Left colon (tissue), 2 donors: ENCODE measurements around the gene NBPF11. TPM values are rescaled to one million over a fixed set of nuclear protein-coding genes. Genes with fewer than 3 reads are reported as not detected.
"Not testable (repeated sequence)": the region's sequence is repeated elsewhere in the genome, so short reads cannot be mapped to it uniquely, and the experiment has no call there.

Experiments used
- ATAC-seq: fragments of 200-7000 bp; cut with Tn5 transposase; one replicate; pipeline ENCODE4 v1.9.1; 2020; ENCODE audit warnings: mild to moderate bottlenecking, moderate library complexity
- DNase-seq, 2 donors: peaks; one replicate each; pipeline ENCODE4 v3.0.0-alpha.2; 2020
- intact Hi-C, 2 donors: fragments of 100-400 bp; cut with DNase I in 1 of 2; cut with micrococcal nuclease in 1 of 2; formaldehyde crosslinking; loops; one replicate each; pipeline versions ENCODE4 v1.11.2 to v1.14.0; 2022; cut with DNase I, micrococcal nuclease
- total RNA-seq, 2 donors: library from RNA; stranded (reverse); fragmentation: NEBNext Ultra II Directional; extraction: Animal tissue kit (Norgen Biotek cat#: 25700); gene quantifications; one replicate each; pipeline ENCODE4 v1.2.1, GENCODE V29; 2021
- donor health status: DM: no; HTN: no; CAD: no.
- donor health status: DM: yes; HTN: yes; CAD: no.

NBPF11 gene
- total RNA-seq, 2 donors from 2014 or later = 8.7 to 10.1 TPM

DNA sequence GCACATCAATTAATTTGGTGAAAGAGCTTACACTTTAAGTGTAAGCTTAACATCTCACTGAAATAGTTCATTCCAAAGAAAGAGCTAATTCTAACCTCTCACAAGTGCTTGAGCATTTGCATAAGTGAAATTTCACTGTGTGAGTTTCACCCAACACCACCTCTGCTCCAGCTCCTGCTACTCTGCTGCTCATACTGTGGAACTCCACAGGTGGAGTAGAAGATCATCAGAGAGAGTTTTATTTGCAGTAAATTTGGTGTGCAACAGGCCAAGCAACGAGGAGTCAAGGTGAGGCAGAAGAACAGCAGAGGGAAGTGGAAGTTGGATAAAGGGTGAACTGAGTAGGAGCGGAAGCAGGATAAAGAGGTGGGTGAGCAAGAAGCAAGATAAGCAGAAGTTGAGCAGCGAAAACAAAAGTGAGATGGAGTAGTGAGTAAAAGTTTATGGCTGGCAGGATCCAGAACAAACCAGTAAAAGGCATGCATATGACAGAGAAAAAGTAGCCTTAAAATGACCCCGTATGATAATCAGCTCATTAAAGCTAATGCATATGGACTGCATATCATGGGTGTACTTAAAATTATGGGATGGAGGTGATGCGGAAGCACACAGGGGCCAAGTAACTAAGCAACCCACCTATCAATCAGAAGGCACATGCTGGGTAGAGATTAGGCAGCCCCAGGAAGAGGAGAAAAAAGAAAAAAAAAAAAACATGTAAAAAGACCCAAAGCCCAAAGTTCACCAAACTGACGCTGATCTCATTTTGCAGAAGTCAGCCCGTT is 3.6 kb upstream of the NBPF11 start:
- intact Hi-C loops, DNase-seq: not testable (repeated sequence)
- peak; percentile 27 for ATAC-seq

DNA sequence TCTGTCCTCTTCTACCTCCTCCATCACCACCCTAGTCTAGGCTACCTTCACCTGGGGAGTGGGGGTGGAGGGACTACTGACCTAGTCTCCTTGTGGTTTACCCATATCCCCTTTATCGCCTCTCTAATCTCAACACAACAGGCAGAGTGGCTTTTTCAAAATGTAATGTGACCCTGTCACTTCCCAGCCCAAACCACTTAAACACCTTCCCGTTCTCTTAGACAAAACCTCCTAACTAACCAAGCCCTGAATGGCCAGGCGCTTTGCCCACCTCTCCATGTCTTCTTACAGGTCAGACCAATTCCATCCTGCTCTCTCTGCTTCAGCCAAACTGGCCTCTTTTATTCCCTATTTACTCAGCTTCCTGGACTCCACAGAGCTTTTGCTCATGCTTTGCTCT is 714 bp upstream of the NBPF11 start:
- DNase-seq, ATAC-seq, intact Hi-C loops: not testable (repeated sequence)

DNA sequence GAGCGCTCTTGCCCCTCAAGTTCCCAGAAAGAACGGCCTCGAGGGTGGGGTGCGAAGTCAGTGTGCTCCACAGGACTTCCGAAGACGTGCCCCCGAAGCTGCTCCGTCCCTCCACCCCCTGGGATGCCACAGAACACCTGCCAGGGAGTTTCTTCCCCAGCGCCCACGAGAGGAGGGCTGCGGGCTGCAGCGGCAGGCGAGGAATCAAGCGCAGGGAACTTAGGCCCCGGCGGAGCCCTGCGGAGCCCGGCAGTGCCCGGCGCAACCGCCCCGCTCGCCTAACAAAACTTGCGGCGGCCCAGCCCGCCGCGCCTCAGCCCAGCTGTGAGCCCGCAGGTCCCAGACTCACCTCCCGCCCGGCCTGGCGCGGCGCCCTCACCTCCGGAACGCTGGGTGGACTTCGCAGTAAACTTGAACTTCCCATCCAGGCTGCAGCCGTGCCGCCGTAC is 686 bp downstream of the NBPF11 start:
- intact Hi-C loops = not testable (repeated sequence)

DNA sequence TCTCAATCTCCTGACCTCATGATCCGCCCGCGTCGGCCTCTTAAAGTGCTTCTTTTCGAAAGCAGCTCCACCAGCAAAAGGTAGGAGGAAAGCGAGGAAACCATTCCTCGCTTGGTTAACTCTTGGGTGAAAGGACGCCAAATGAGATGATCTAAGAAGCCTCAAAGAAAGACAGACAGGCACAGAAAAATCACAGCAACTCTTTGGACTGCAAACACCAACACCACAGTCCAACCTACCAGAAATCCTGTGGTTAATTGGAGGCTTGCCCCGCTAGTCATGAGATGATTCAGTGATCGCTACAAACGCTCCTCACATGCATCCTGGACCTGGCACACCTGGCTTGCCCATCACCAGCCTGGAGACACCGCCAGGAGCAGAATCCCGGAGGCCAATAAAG is 1.1 kb downstream of the NBPF11 start:
- DNase-seq, intact Hi-C loops: not testable (repeated sequence)
- ATAC-seq = peak; percentile 15

More for the DNA sequence above, 686 bp downstream of the NBPF11 start:
- ATAC-seq (peak; percentile 74), DNase-seq (peak; percentile 46 to 72)

DNA sequence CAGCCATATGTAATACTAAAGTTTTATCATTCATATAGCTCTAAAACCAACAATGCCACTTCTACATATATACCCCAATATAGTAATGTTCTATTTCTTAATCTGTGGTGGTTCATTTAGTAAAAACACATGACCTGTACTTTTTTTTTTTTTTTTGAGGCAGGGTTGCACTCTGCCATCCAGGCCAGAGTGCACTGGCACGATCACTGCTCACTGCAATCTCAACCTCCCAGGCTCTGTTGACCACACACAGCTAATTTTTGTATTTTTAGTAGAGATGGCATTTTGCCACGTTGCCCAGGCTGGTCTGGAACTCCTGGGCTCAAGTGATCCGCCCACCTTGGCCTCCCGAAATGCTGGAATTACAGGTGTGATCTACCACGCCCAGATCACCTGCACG is 2.1 kb downstream of the NBPF11 start:
- ATAC-seq, DNase-seq, intact Hi-C loops: not testable (repeated sequence)

DNA sequence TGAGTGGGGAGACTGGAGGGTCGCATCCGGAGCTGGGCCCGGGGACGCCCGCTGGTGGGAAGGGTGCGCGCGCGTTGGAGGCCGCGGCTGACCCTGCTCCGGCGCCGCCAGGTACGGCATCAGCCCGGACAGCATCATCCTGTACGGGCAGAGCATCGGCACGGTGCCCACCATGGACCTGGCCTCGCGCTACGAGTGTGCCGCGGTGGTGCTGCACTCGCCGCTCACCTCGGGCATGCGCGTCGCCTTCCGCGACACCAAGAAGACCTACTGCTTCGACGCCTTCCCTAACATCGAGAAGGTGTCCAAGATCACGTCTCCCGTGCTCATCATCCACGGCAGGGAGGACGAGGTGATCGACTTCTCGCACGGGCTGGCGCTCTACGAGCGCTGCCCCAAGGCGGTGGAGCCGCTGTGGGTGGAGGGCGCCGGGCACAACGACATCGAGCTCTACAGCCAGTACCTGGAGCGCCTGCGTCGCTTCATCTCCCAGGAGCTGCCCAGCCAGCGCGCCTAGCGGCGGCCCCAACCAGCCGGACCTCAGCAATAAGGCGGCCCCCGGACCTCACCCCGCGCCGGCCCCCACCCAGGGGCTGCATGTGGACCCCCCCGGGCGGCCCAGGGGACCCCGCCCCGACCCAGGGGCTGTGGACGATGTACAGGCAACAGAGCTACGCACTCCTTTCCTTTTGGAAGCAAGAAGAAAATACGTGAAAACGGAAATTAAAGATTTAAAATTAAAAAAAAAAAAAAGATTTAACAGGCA is 2.8 kb downstream of the NBPF11 start:
- DNase-seq, ATAC-seq, intact Hi-C loops: not testable (repeated sequence)

DNA sequence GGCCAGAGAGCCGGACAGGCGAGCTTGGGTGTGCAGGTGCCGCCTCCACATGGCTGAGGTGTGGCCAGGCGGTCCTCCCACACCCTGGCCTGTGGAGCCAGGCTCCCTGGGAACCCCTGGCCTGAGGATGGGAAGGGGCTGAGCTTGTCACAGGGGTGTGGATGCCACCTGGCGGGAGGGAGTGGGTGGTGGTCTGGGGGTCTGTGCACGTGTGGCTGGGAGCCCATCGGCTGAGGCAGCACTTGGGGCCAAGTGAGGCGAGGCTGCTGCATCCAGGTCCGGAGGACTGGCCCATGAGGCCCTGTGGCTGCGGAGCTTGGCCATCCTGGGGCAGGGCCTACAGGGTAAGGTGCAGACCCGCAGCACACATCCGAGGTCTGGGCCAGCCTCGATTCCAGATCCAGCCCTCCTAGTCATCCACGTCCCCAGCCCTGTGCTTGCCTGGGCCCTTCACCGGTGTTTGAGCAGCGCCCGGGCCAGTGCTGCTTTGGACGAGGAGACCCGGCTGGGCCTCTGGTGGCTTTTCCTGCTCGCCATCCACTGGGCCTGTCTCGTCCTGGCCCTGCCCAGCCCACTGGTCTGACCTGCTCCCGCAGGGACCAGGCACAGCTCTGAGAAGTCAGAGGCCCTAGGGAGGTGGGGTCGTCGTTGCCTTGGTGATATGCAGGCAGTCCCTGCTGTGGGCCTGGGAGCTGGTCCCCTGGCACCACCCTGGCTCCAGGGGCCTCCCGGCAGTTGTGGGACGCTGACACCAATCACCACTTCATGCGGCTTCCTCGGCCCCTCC is 4.8 kb downstream of the NBPF11 start:
- ATAC-seq, intact Hi-C loops, DNase-seq: not testable (repeated sequence)

DNA sequence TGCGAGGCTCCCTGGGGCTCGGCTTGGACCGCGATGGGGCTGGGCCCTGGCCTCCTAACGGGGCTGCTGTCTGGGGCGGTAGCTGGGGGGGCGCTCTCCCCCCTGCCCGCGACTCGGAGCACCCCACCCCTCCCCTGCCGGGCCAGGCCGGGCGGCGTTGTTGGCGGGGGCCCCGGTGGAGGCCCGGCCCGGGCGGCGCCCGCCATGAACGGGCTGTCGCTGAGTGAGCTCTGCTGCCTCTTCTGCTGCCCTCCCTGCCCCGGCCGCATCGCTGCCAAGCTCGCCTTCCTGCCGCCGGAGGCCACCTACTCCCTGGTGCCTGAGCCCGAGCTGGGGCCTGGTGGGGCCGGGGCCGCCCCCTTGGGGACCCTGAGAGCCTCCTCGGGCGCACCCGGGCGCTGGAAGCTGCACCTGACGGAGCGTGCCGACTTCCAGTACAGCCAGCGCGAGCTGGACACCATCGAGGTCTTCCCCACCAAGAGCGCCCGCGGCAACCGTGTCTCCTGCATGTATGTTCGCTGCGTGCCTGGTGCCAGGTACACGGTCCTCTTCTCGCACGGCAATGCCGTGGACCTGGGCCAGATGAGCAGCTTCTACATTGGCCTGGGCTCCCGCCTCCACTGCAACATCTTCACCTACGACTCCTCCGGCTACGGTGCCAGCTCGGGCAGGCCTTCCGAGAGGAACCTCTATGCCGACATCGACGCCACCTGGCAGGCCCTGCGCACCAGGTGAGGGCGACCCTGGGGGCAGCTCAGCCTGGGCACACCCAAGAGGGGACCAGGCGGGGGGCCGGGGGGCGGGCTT is 5.7 kb downstream of the NBPF11 start:
- DNase-seq, ATAC-seq, intact Hi-C loops: not testable (repeated sequence)

DNA sequence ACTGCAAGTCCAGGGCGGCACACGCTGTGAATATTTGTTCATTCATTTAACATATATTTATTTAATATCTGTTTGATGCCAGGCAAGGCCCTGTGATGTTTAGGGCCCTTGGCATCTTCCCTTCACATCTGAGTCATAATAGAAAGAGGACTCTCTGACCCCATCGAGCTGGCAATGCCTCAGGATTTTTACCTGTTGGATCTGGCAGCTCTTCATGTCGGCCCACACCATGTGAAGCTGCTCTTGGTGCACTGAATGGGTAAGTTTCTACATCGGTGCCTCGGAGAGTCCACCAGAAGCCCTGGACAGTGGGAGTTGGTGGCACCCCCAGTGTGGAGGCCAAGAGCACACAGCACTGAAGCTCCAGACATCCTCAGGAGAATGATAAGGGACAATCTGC is 8.9 kb downstream of the NBPF11 start:
- ATAC-seq, DNase-seq, intact Hi-C loops: not testable (repeated sequence)

DNA sequence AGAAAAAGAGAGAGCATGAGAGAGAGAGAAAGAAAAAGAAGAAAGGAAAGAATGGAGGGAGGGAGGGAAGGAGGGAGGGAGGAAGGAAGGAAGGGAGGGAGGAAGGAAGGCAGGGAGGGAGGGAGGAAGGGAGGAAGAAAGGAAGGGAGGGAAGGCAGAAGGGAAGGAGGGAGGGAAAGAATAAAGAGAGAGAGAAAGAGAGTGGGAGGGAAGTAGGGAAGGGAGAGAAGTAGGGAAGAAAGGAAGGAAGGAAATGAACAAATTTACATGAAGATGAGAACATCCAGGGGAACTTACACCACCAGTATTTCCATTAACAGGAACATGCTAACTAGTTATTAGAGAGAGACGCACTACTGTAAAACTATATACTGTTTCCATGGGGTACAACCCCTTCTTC is 10.1 kb downstream of the NBPF11 start:
- DNase-seq, intact Hi-C loops, ATAC-seq: not testable (repeated sequence)

DNA sequence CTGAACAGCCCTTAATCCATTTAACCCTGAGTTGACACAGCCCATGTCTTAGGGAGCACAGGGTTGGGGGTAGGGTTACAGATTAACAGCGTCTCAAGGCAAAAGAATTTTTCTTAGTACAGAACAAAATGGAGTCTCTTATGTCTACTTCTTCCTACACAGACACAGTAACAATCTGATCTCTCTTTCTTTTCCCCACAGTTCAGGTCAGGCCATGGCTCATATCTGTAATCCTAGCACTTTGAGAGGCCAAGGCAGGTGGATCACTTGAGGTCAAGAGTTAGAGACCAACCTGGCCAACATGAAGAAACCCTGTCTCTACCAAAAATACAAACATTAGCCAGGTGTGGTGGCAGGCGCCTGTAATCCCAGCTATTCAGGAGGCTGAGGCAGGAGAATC is 13.5 kb downstream of the NBPF11 start:
- ATAC-seq, DNase-seq, intact Hi-C loops: not testable (repeated sequence)

DNA sequence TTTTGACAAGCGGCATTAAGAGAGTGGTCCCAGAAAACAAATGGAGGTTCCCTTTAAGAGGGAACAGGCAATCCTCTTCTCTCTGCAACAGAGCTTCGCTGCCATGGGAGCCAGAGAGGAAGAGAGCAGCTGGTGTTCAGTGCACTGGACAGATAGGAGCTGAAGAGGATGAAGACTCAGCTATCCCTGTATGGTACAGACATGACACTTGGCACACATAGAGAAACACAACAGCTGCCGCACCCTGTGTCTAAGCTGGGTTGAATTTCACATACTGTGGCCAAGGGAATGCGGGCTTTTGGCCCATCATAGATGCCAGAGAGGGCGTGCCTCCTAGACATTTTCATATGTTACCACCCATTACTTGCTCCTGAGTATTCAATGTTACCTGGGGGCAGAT is 29.7 kb downstream of the NBPF11 start:
- intact Hi-C loops, DNase-seq, ATAC-seq: not testable (repeated sequence)

DNA sequence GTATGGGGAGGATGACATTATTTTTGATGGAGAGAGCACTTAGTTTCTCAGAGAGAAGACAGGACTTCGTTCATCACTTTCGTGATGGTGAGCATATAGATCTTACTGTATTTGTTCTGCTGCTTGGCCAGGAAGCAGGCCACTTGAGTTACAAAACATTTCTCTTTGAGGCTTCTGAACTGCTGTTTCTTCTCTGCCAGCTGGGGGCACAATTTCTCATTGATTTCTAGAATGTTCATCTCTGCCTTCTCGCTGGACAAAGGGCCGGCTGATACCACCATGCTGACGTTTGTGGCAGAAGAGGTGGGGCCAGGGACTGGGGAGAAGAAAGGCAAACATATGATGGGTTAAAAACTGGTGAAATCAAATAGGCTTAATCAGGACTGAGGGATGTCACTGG is 31.7 kb downstream of the NBPF11 start:
- DNase-seq, intact Hi-C loops, ATAC-seq: not testable (repeated sequence)

DNA sequence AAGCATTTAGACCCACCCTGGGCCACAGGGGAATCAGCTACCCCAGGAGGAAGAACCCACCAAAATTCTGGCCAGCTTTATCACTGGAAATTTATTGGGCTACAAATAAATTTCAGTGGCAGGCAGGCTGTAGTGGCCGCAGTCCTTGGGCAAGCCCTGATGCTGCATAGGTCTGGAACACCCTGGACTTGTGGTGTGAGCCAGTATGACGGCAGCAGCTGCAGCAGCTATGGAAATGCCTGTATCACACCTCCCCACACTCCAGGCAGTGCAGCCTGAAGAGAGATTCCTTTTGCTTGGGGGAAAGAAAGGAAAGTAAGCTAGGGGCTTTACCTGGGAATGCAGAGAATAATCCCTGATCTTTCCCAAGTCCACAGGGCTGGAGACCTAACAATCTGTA is 56.3 kb downstream of the NBPF11 start:
- intact Hi-C loops, DNase-seq, ATAC-seq: not testable (repeated sequence)

DNA sequence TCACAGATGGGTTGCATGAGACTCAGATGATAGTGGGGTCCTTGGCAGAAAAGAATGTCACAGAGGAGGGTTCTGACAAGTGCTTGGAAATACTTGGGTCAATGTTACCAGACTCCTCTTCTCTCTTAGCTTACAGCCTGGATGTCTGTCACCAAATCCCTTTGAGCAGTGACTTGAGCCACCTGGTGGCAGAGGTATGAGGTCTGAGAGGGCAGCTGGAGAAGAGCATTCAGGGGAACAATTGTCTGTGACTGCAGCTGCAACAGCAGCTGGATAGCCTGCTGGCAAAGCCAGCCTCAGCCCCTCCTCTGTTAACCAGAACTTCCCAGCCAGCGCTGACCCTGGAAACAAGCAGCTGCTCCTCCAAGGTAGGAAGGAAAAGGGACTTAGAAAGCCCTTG is 65.9 kb downstream of the NBPF11 start:
- DNase-seq = peak in 1 of 2 donors; percentile 1
- intact Hi-C loops, ATAC-seq: not testable (repeated sequence)

DNA sequence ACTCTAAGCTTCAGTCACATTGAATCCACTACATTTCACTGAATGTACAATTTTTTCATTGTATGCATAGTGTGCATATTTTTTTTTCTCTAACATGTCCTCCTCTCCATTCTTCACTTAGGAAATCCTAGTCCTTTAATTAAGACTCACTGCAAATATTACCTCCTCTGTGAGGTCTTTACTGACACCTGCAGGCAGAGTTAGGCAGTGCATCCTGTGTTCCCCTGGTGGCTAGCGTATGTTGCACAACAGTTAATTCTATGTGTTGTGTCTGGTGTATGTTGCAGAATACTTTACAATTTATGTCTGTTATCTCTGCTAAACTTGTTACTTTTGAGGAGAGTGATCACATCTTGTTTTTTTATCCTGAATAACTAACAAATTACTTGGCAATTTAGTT is 70.9 kb downstream of the NBPF11 start:
- DNase-seq, intact Hi-C loops: not testable (repeated sequence)
- peak; percentile 89 for ATAC-seq

DNA sequence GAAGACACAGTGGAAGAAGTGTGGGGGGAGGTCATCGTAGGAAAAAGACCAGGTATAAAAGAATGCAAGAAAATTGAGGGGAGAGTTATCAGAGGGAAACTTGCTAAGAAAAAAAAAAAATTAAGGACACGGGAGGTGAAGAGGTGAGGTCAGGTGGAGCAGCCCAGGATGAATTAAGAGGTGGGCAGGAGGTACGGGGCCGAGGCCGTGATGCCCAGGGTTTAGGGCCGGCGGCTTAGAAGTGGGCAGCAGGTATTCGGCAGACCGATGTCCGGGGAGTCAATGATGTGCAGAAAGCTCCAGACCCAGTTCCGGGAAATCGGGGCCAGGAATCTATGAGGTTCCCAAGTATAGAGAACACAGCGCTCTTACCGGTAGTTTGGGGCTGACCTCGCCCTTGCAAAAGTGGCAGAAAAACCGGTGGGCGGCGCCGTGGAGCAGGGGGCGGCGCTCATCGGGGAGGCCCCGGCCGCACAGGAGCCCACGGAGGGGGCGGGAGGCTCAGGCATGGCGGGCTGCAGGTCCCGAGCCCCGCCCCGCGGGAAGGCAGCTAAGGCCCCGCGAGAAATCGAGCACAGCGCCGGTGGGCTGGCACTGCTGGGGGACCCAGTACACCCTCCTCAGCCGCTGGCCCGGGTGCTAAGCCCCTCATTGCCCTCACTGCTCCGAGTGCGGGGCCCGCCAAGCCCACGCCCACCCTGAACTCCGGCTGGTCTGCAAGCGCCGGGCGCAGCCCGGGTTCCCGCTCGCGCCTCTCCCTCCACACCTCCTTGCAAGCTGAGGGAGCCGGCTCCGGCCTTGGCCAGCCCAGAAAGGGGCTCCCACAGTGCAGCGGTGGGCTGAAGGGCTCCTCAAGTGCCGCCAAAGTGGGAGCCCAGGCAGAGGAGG is 73.2 kb downstream of the NBPF11 start:
- DNase-seq = not testable (repeated sequence)

More for the DNA sequence above, 73.2 kb downstream of the NBPF11 start:
- intact Hi-C loops = not testable (repeated sequence)
- ATAC-seq = peak; percentile 62
